AG09319 (cell line): Measurements from ENCODE around the gene ADCY5.
A peak's percentile ranks its signal among the peaks of the same experiment; 100 is the strongest.

ENCODE experiments used
- DNase-seq: peaks from one replicate; pipeline ENCODE4 v3.0.0-alpha.2; 2010; ENCODE audit warnings: low read depth; ENCODE audit errors: extremely low read depth
- TF ChIP-seq, protein P1 (sequence below): IDR thresholded peaks from 2 replicates; pipeline ENCODE4 v1.5.1; 2011; ENCODE audit warnings: low read depth, mild to moderate bottlenecking, inconsistent platforms, low read length, moderate library complexity

The ADCY5 gene

DNA sequence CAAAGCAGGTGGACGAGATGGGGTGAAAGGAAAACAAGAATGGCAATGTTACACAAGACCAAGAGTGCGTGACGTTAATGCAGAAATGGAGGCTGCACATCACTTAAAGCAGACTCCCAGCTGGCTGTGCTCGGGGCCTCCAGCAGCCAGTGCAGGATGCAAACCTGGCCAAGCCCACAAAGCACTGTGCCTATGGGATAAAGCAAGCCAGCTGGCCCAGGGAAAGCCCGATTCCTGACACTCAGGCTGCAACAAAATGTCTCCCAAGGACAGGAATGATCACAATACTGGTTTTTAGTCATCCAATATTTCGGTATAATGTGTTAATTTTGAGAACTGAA, 161.0 kb downstream of the ADCY5 start:
- DNase-seq, result no peak
- TF ChIP-seq, protein P1, sequence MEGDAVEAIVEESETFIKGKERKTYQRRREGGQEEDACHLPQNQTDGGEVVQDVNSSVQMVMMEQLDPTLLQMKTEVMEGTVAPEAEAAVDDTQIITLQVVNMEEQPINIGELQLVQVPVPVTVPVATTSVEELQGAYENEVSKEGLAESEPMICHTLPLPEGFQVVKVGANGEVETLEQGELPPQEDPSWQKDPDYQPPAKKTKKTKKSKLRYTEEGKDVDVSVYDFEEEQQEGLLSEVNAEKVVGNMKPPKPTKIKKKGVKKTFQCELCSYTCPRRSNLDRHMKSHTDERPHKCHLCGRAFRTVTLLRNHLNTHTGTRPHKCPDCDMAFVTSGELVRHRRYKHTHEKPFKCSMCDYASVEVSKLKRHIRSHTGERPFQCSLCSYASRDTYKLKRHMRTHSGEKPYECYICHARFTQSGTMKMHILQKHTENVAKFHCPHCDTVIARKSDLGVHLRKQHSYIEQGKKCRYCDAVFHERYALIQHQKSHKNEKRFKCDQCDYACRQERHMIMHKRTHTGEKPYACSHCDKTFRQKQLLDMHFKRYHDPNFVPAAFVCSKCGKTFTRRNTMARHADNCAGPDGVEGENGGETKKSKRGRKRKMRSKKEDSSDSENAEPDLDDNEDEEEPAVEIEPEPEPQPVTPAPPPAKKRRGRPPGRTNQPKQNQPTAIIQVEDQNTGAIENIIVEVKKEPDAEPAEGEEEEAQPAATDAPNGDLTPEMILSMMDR, result no peak

DNA sequence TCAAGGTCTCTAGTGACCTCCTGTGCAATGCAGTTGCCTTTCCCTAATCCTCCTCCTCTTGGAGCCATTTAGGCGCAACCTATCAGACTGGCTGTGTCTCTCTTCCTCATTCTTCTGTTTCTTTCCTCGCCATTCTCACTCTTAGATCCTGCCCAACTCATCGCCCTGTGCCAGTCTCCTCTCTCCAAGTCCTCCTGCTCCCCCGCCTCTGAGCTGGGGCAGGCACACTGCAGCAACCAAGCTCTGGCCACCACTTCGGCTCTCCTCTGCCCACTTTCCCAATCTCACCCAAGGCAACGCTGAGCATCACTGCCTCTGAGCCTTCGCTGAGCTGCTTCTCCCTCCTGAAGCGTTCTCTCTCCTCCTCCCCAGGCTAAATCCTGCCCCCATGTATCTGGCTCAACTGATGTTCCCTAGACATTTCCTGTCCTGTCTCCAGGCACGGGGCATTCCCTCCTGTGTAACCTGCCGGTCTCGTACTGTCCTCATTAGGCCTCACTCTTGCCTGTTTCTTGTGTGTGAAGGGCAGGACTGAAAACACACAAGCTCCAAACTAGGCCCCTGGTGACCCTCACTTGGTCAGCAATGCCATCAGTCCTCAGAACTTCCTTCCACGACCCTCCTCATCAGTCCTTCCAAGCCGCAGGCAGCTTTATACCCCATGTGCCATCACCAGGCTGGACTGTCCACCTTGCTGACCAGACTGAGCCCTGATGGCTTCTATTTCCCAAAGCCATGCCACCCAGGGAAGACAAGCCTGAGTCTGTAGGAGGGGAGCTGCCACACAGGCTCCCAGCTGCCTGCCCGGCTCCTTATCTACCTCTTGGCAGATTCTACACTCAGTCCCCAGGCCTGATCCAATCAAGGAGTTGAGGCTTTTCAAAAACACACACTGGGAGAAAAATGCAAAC, 161.6 kb downstream of the ADCY5 start:
- DNase-seq, result no peak
- TF ChIP-seq, protein P1, result no peak

DNA sequence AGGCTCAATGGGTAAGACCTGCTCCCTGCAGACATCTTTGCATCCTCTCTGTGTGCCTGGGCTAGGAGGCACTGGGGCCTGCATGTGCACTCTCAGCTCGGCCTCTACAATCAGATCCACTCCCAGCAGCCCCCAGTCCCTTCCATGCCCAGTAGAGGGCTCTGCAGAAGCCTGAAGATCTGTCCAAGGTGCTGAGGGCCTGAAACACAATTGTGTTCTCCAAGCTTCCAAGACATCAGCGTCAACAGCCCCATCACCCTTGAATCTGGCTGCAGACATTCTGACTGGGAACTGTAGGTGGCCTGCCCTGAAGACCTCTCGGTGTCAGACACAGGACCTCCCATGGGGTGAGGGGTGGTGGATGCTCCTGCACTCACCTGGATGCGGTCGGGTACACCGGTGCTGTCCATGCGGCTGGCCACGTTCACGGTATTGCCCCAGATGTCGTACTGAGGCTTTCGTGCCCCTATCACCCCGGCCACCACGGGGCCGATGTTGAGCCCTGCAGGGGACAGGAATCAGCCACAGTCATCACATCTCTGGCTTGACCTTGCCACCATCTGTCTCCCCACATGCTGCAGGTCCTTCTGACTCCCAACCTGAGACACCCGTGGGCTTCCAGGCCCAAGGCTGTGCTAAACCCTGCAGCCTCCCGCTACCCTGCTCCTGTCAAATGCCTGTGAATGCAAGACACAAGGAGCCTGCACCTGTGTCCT, 162.4 kb downstream of the ADCY5 start:
- TF ChIP-seq, protein P1, result peak; percentile 87
- DNase-seq, result no peak

- TF ChIP-seq, protein P1, result no peak
- no peak for DNase-seq
Observed at GRCh38 chr3:123285931-123286307, 163.0 kb downstream of the ADCY5 start.

GRCh38 chr3:123285479-123285878, 163.4 kb downstream of the ADCY5 start:
- DNase-seq, result no peak
- TF ChIP-seq, protein P1, result no peak

GRCh38 chr3:123285066-123285465, 163.8 kb downstream of the ADCY5 start:
- TF ChIP-seq, protein P1, result no peak
- DNase-seq, result no peak

DNA sequence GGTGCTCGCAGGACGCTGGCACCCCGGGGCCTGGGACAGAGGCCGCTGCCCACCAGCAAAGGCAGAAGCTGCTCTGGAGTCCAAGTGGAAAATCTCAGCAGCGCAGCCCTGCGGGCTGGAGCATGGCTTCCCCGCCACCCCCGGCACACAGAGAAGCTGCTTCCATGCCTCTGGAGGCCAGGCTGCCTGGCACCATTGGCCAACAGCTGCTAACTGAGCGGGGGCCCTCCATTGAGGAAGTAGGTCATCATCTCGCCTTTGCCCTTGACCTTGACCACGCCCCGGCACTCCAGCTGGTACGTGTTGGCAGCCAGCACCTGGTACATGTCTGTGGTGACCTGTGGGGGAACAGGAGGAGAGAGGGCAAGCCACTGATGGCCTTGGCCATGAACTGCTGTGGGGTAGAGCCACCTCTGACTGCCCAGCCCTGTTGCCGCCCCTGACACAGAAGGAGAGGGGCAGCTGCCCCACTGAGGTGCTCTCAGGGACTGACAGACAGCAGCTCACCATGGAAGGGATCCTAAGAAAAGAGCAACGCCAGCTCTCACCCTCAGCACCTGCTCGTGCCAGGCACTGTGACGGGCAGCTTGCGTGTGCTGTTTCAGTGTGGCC, 164.4 kb downstream of the ADCY5 start:
- DNase-seq, result no peak
- TF ChIP-seq, protein P1, result no peak
